ENCODE results near the gene BICD2.

GRCh38 chr9:92769990-92770359 lies 5.3 kb upstream of the BICD2 start:
- TF ChIP-seq EZH2 (IDR thresholded peaks at IDR 0.05; ENCODE audit: low read length, missing control alignments): no peak
- no peak for TF ChIP-seq CTCF (conservative IDR thresholded peaks at IDR 0.05 in 1 of 2, IDR thresholded peaks at IDR 0.05 in 1 of 2; ENCODE audit: low read depth in 1 of 2, low read length in 2 of 2)
